SH-SY5Y (cell line): ENCODE measurements around the gene CCDC89.

Experiments
- GATA2 ChIP-seq: IDR thresholded peaks from 2 replicates; pipeline ENCODE4 v1.6.1; 2011; ENCODE audit warnings: mild to moderate bottlenecking, low read depth, low read length
- GATA3 ChIP-seq: IDR thresholded peaks from 2 replicates; pipeline ENCODE4 v1.6.1; 2011; ENCODE audit warnings: low read depth, mild to moderate bottlenecking, low read length, moderate library complexity

DNA sequence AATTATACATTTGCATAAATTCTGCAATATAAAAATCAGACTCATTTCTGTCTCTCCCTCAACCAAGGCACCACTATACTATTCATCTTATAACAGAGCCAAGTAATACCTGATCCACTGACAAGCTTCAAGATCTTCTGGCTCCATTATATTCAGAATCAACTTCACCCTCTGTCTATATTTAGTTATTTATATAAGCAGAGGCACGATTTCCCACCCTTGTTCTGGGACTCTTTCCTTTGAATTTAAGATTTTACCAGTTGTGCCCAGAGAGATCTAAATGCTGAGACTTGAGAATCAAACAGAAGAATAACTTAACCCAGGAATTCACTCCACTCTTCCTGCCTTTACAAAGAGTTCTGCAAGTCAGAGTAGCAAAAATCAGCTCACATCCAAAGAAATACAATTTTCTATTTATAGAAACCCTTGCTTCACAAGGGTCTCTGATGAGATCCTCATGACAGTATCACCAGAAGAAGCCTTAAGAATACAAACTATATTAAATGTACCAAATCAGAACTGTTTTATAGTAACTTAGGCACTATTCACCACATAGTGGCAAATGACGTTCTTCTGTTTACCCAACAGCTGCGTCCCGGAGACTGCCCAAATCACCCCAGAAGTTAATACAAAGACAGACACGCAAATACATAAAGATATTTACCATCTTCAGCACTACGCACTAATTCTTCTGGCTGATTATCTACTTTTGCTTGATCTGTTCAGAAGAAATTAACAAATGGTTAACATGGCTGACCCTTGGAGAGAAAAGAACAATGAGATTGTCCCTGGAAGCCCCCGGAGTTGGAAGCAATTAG is 32.3 kb upstream of the CCDC89 start:
- TF ChIP-seq GATA2, result no peak
- TF ChIP-seq GATA3, result no peak
